H1 (cell line): Measurements from ENCODE around the gene GRM1. TPM values are rescaled to one million over a fixed set of nuclear protein-coding genes. Genes with fewer than 3 reads are reported as not detected.

Source experiments
- CTCF ChIA-PET: fragments of 300-600 bp; sonication (Branson Sonifier 250); formaldehyde crosslinking; loops from one replicate; lab custom pipeline; 2021; ENCODE audit not compliant: partially characterized antibody; lab: Charles Lee
- POLR2A ChIA-PET: fragments of 300-600 bp; sonication (Branson Sonifier 250); formaldehyde crosslinking; loops from one replicate; lab custom pipeline; 2021; ENCODE audit warnings: inconsistent platforms; ENCODE audit not compliant: partially characterized antibody; lab: Charles Lee
- DNase-seq, 2 experiments: peaks; one replicate each; pipeline versions ENCODE4 v3.0.0 to v3.0.0-alpha.2; 2010 to 2022; ENCODE audit warnings: low spot score in 2 of 2, low read depth in 1 of 2, mixed read lengths in 1 of 2
- FAIRE-seq: peaks from 2 replicates; lab custom pipeline; 2011; peaks lifted over from hg19 to GRCh38; lab: Jason Lieb, UNC
- H2AFZ ChIP-seq: 2 replicates; pipeline ENCODE4 v1.8.1; 2012; ENCODE audit warnings: low read length, inconsistent platforms
- H2AK5ac ChIP-seq: 2 replicates; pipeline ENCODE4 v1.6.1; 2013; ENCODE audit warnings: low read depth, low read length
- H2BK120ac ChIP-seq: replicated peaks from 2 replicates; pipeline ENCODE3; 2013; ENCODE audit warnings: low read depth, low read length, inconsistent platforms
- H2BK12ac ChIP-seq: 2 replicates; pipeline ENCODE4 v1.6.1; 2013; ENCODE audit warnings: low read depth, low read length
- H2BK15ac ChIP-seq: 2 replicates; pipeline ENCODE4 v1.6.1; 2013; ENCODE audit warnings: low read length
- H2BK20ac ChIP-seq: 2 replicates; pipeline ENCODE4 v1.6.1; 2013; ENCODE audit warnings: low read length
- H2BK5ac ChIP-seq: 2 replicates; pipeline ENCODE4 v1.6.1; 2013; ENCODE audit warnings: low read depth, low read length
- H3K14ac ChIP-seq: 2 replicates; pipeline ENCODE4 v1.6.1; 2013; ENCODE audit warnings: inconsistent platforms; ENCODE audit not compliant: insufficient read length
- H3K18ac ChIP-seq: 2 replicates; pipeline ENCODE4 v1.6.1; 2013; ENCODE audit warnings: low read length; ENCODE audit errors: extremely low read depth
- H3K23ac ChIP-seq: 2 replicates; pipeline ENCODE4 v1.6.1; 2013; ENCODE audit warnings: inconsistent platforms; ENCODE audit not compliant: insufficient read length
- H3K23me2 ChIP-seq: 2 replicates; pipeline ENCODE4 v1.6.1; 2013; ENCODE audit warnings: low read depth, low read length
- H3K27ac ChIP-seq: 2 replicates; pipeline ENCODE4 v1.6.1; 2011; ENCODE audit warnings: low read depth, low read length, inconsistent platforms
- H3K27me3 ChIP-seq, 4 experiments: replicated peaks in 1 of 4; 1 replicate in 1 of 4; 2 replicates in 3 of 4; pipeline versions ENCODE4 v1.6.1 to v1.8.1; 2011 to 2013; ENCODE audit warnings: low read length in 3 of 4, mild to moderate bottlenecking in 3 of 4, inconsistent platforms in 2 of 4, mixed read lengths in 2 of 4, moderate library complexity in 1 of 4; ENCODE audit not compliant: control insufficient read depth in 3 of 4, insufficient read depth in 3 of 4; ENCODE audit errors: extremely low read depth in 1 of 4
- H3K36me3 ChIP-seq, 4 experiments: 2 replicates each; pipeline versions ENCODE4 v1.6.1 to v1.8.1; 2011 to 2013; ENCODE audit warnings: mild to moderate bottlenecking in 4 of 4, low read length in 3 of 4, moderate library complexity in 2 of 4, control low read depth in 1 of 4, inconsistent platforms in 1 of 4; ENCODE audit not compliant: insufficient read depth in 4 of 4, control insufficient read depth in 2 of 4
- H3K4ac ChIP-seq: replicated peaks from 2 replicates; pipeline ENCODE3; 2013; ENCODE audit warnings: low read length, low read depth, mixed read lengths, inconsistent platforms; ENCODE audit not compliant: insufficient read length
- H3K4me1 ChIP-seq, 4 experiments: replicated peaks in 1 of 4; 1 replicate in 1 of 4; 2 replicates in 3 of 4; pipeline versions ENCODE4 v1.6.1 to v1.8.1; 2011 to 2013; ENCODE audit warnings: low read length in 3 of 4, inconsistent platforms in 2 of 4, mixed read lengths in 1 of 4; ENCODE audit not compliant: insufficient read depth in 4 of 4, control insufficient read depth in 3 of 4
- H3K4me2 ChIP-seq, 2 experiments: 2 replicates each; pipeline versions ENCODE4 v1.6.1 to v1.8.1; 2011 to 2013; ENCODE audit warnings: low read depth in 2 of 2, low read length in 2 of 2, control low read depth in 1 of 2, inconsistent platforms in 1 of 2, mild to moderate bottlenecking in 1 of 2; ENCODE audit not compliant: insufficient read depth in 1 of 2
- H3K4me3 ChIP-seq, 4 experiments: fragments of 200-600, 300-600 bp in 1 of 4; sonication (generic), shearing (Covaris generic), sonication (Bioruptor Twin) in 1 of 4; 2 replicates each; pipeline versions ENCODE4 v1.5.1 to v1.8.1; 2011 to 2016; ENCODE audit warnings: low read length in 4 of 4, low read depth in 3 of 4, control low read depth in 2 of 4, inconsistent platforms in 2 of 4, mild to moderate bottlenecking in 2 of 4, mixed read lengths in 1 of 4, moderate library complexity in 1 of 4; ENCODE audit not compliant: insufficient read depth in 2 of 4; ENCODE audit errors: extremely low read depth in 1 of 4
- H3K56ac ChIP-seq: replicated peaks from 2 replicates; pipeline ENCODE3; 2013; ENCODE audit warnings: low read depth, mild to moderate bottlenecking, mixed read lengths, low read length, inconsistent platforms; ENCODE audit not compliant: insufficient read length
- H3K79me1 ChIP-seq: 2 replicates; pipeline ENCODE4 v1.6.1; 2013; ENCODE audit warnings: low read depth, low read length, control low read depth
- H3K79me2 ChIP-seq, 2 experiments: 2 replicates each; pipeline versions ENCODE4 v1.6.1 to v1.8.1; 2012 to 2013; ENCODE audit warnings: low read length in 2 of 2, mild to moderate bottlenecking in 2 of 2, inconsistent platforms in 1 of 2; ENCODE audit not compliant: insufficient read depth in 2 of 2, control insufficient read depth in 1 of 2
- H3K9ac ChIP-seq, 4 experiments: replicated peaks in 1 of 4; 1 replicate in 1 of 4; 2 replicates in 3 of 4; pipeline versions ENCODE4 v1.6.1 to v1.8.1; 2011 to 2013; ENCODE audit warnings: low read depth in 3 of 4, low read length in 3 of 4, control low read depth in 2 of 4, mild to moderate bottlenecking in 2 of 4, moderate library complexity in 2 of 4, inconsistent platforms in 1 of 4; ENCODE audit errors: extremely low read depth in 1 of 4
- H3K9me3 ChIP-seq, 2 experiments: 2 replicates each; pipeline versions ENCODE4 v1.6.1 to v1.8.1; 2012 to 2013; ENCODE audit warnings: mild to moderate bottlenecking in 2 of 2, moderate library complexity in 2 of 2, control low read depth in 1 of 2, inconsistent platforms in 1 of 2, low read depth in 1 of 2, low read length in 1 of 2, mixed read lengths in 1 of 2; ENCODE audit not compliant: insufficient read depth in 2 of 2
- H4K20me1 ChIP-seq, 2 experiments: replicated peaks in 1 of 2; 2 replicates each; pipeline versions ENCODE3 to v1.8.1; 2011 to 2013; ENCODE audit warnings: inconsistent platforms in 2 of 2, low read length in 2 of 2, mild to moderate bottlenecking in 1 of 2; ENCODE audit not compliant: insufficient read depth in 2 of 2, control insufficient read depth in 1 of 2
- H4K5ac ChIP-seq: 2 replicates; pipeline ENCODE4 v1.6.1; 2013; ENCODE audit warnings: low read length, low read depth, mixed read lengths, inconsistent platforms; ENCODE audit not compliant: insufficient read length
- H4K8ac ChIP-seq: 2 replicates; pipeline ENCODE4 v1.8.0; 2013; ENCODE audit warnings: mild to moderate bottlenecking, moderate library complexity, low read length, inconsistent platforms; ENCODE audit not compliant: insufficient read depth; ENCODE audit errors: extremely low read depth
- H4K91ac ChIP-seq: replicated peaks from 2 replicates; pipeline ENCODE3; 2013; ENCODE audit warnings: low read length, mixed read lengths, inconsistent platforms; ENCODE audit not compliant: insufficient read length
- BCL11A ChIP-seq, 2 experiments: IDR thresholded peaks; one replicate each; pipeline ENCODE4 v1.6.1; 2011; ENCODE audit warnings: low read depth in 2 of 2, low read length in 2 of 2, mild to moderate bottlenecking in 2 of 2
- E2F6 ChIP-seq: IDR thresholded peaks from 2 replicates; pipeline ENCODE4 v1.6.1; 2012; ENCODE audit warnings: inconsistent platforms
- EZH2 ChIP-seq: fragments of 200-600 bp; sonication (generic); IDR thresholded peaks from 2 replicates; pipeline ENCODE4 v1.7.1; 2012; ENCODE audit warnings: low read depth, mild to moderate bottlenecking, moderate library complexity, low read length, inconsistent platforms; ENCODE audit not compliant: severe bottlenecking
- HDAC2 ChIP-seq, 2 experiments: fragments of 300-600 bp in 1 of 2; sonication (generic) in 1 of 2; IDR thresholded peaks; 2 replicates each; pipeline ENCODE4 v1.6.1; 2011 to 2012; ENCODE audit warnings: low read depth in 2 of 2, low read length in 2 of 2, mild to moderate bottlenecking in 2 of 2, moderate library complexity in 2 of 2, borderline replicate concordance in 1 of 2, inconsistent platforms in 1 of 2
- JUND ChIP-seq: IDR thresholded peaks from 2 replicates; pipeline ENCODE4 v1.6.1; 2011; ENCODE audit warnings: mild to moderate bottlenecking, improper control_type of control experiment, low read length
- MAX ChIP-seq: IDR thresholded peaks from 2 replicates; pipeline ENCODE4 v1.6.1; 2012; ENCODE audit warnings: inconsistent platforms
- RAD21 ChIP-seq, 2 experiments: IDR thresholded peaks in 1 of 2; conservative IDR thresholded peaks in 1 of 2; 2 replicates each; pipeline ENCODE4 v1.6.1; 2011; ENCODE audit warnings: low read depth in 2 of 2, low read length in 2 of 2, improper control_type of control experiment in 1 of 2, inconsistent platforms in 1 of 2, mild to moderate bottlenecking in 1 of 2, moderate library complexity in 1 of 2
- SP4 ChIP-seq: IDR thresholded peaks from 2 replicates; pipeline ENCODE4 v1.6.1; 2012; ENCODE audit warnings: low read length, inconsistent platforms
- TBP ChIP-seq: IDR thresholded peaks from 2 replicates; pipeline ENCODE4 v1.6.1; 2011; ENCODE audit warnings: low read depth, low read length, improper control_type of control experiment
- USF2 ChIP-seq: IDR thresholded peaks from 2 replicates; pipeline ENCODE4 v1.6.1; 2011; ENCODE audit warnings: low read length, improper control_type of control experiment
- WGBS, 2 experiments: shearing (Covaris generic) in 1 of 2; methylation state at CpG; one replicate each; pipeline versions ENCODE4 v1.1.6 to v1.1.7; 2013 to 2015; ENCODE audit warnings: low lambda C conversion rate in 2 of 2, mixed read lengths in 2 of 2, inconsistent platforms in 1 of 2, low coverage in 1 of 2, missing lambda C conversion rate in 1 of 2; ENCODE audit not compliant: insufficient replicate concordance in 2 of 2, insufficient coverage in 1 of 2, insufficient read length in 1 of 2; ENCODE audit errors: extremely low coverage in 1 of 2, missing lambda C conversion rate in 1 of 2; 5-methylcytosine and 5-hydroxymethylcytosine counted together
- polyA plus RNA-seq, 7 experiments: library from polyadenylated mRNA; depleted of rRNA in 3 of 7; stranded (reverse) in 5 of 7; unstranded in 2 of 7; fragments of >200 nt in 5 of 7; fragments of 200-250 nt in 2 of 7; gene quantifications; 1 replicate in 5 of 7; 2 replicates in 1 of 7; 4 replicates in 1 of 7; pipeline versions ENCODE4 v1.2.1 to v1.2.3, GENCODE V29; 2011 to 2013; ENCODE audit warnings: missing spikeins in 2 of 7, mixed read lengths in 2 of 7
- total RNA-seq: library from RNA; stranded (reverse); fragmentation: NEBNext Ultra II Directional; extraction: Animal tissue kit (Norgen Biotek cat#: 25700); gene quantifications from 2 replicates; pipeline ENCODE4 v1.2.1, GENCODE V29; 2021

The GRM1 gene
- total and polyA plus RNA-seq, 2 of the 8 experiments (the other 6 are each of a cell fraction or from before 2014, with no cell fraction given) = 0.15 to 1.3 TPM

GRCh38 chr6:146289816-146290588, 261.1 kb downstream of the GRM1 start:
- Histone ChIP-seq H4K20me1 (no peaks in the 10 kb centered on the region), H3K79me1 (no peaks in the 10 kb centered on the region), H3K79me2 (no peaks in the 10 kb centered on the region), H3K18ac (no peak overlapping the region), H3K27ac (no peak overlapping the region), H2BK120ac (no peak overlapping the region), H2BK15ac (no peak overlapping the region), H3K4ac (no peak overlapping the region), H3K14ac (no peak overlapping the region), H3K9me3 (no peaks in the 10 kb centered on the region), H2BK5ac (no peak overlapping the region), H3K23ac (no peak overlapping the region), H3K4me1 (no peaks in the 10 kb centered on the region), H3K56ac (no peak overlapping the region), H3K36me3 (no peaks in the 10 kb centered on the region), H3K23me2 (no peaks in the 10 kb centered on the region), H2BK20ac (no peak overlapping the region), H3K9ac (no peak overlapping the region), H3K27me3 (no peaks in the 10 kb centered on the region), H4K5ac (no peak overlapping the region), H3K4me3 (no peak overlapping the region), H3K4me2 (no peak overlapping the region), H4K8ac (no peak overlapping the region), H2AK5ac (no peak overlapping the region), H2BK12ac (no peak overlapping the region), H4K91ac (no peak overlapping the region), H2AFZ (no peak overlapping the region)
- DNase-seq = no peak
- POLR2A ChIA-PET = no interaction called here
- FAIRE-seq = no peak
- 97% methylated on average over 5 of the region's 5 CpGs; no CpG with 5 or more reads in 1 of the 2 experiments for WGBS, 2 experiments
- CTCF ChIA-PET = no interaction called here
- no peak for TF ChIP-seq HDAC2 (IDR thresholded peaks at IDR 0.05; ENCODE audit: borderline replicate concordance in 1 of 2, low read depth in 2 of 2, low read length in 2 of 2)
- TF ChIP-seq JUND = no peak
- no peak for TF ChIP-seq EZH2
- no peak for TF ChIP-seq E2F6
- no peak for TF ChIP-seq BCL11A (IDR thresholded peaks at IDR 0.05; ENCODE audit: low read depth in 2 of 2, low read length in 2 of 2)
- TF ChIP-seq MAX = no peak
- TF ChIP-seq USF2 = no peak
- TF ChIP-seq SP4 = no peak
- no peak for TF ChIP-seq TBP
- TF ChIP-seq RAD21 (IDR thresholded peaks at IDR 0.05 in 1 of 2, conservative IDR thresholded peaks at IDR 0.05 in 1 of 2; ENCODE audit: low read depth in 2 of 2, low read length in 2 of 2) = no peak
